ENCODE data around the gene PCDHA7. TPM values are rescaled to one million over a fixed set of nuclear protein-coding genes. Genes with fewer than 3 reads are reported as not detected.

Gene PCDHA7
- total RNA-seq, 1 experiment from 2014 or later, result 2.7 TPM

DNA sequence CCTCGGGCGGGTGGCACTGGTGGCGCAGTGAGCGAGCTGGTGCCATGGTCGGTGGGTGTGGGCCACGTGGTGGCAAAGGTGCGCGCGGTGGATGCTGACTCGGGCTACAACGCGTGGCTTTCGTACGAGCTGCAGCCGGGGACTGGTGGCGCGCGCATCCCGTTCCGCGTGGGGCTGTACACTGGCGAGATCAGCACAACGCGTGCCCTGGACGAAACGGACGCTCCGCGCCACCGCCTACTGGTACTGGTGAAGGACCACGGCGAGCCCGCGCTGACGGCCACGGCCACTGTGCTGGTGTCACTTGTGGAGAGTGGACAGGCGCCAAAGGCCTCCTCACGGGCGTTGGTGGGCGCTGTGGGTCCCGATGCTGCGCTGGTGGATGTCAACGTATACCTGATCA lies 25.2 kb upstream of the PCDHA7 start:
- H3K27ac Mint-ChIP-seq, result no peak overlapping the region
- POLR2A ChIA-PET, result no interaction called here
- H3K27me3 Mint-ChIP-seq (ENCODE audit: low read depth), result no peaks in the 10 kb centered on the region
- H3K4me3 Mint-ChIP-seq, result peak overlapping the region; percentile 16; the same call in 1 of the 2 replicates
- no peaks in the 10 kb centered on the region for H3K9me3 Mint-ChIP-seq
- no peak for DNase-seq (ENCODE audit: low spot score)
- CTCF ChIA-PET, result interaction anchor here (0.7 to 5.4 kb wide), 7 partner anchors 12 to 231 kb away, joined by 3 to 52 read pairs (median 3); partner anchors contain the start of genes PCDHA1, PCDHA10, PCDHA5 and PCDHA7
- peaks cover 2% of the 10 kb centered on the region; the same call in 1 of the 2 replicates for H3K36me3 Mint-ChIP-seq
- TF ChIP-seq FOXP1 (CRISPR knock-in tag; IDR thresholded peaks at IDR 0.05; ENCODE audit: borderline replicate concordance) (0 out of 2 replicates have a peak, but pooled peaks have one; percentile 30), RORB (CRISPR knock-in tag; IDR thresholded peaks at IDR 0.05) (no peak), NFE2L1 (CRISPR knock-in tag; IDR thresholded peaks at IDR 0.05) (no peak), GTF2I (CRISPR knock-in tag; conservative IDR thresholded peaks at IDR 0.05) (no peak)
- TF ChIP-seq, protein P1, sequence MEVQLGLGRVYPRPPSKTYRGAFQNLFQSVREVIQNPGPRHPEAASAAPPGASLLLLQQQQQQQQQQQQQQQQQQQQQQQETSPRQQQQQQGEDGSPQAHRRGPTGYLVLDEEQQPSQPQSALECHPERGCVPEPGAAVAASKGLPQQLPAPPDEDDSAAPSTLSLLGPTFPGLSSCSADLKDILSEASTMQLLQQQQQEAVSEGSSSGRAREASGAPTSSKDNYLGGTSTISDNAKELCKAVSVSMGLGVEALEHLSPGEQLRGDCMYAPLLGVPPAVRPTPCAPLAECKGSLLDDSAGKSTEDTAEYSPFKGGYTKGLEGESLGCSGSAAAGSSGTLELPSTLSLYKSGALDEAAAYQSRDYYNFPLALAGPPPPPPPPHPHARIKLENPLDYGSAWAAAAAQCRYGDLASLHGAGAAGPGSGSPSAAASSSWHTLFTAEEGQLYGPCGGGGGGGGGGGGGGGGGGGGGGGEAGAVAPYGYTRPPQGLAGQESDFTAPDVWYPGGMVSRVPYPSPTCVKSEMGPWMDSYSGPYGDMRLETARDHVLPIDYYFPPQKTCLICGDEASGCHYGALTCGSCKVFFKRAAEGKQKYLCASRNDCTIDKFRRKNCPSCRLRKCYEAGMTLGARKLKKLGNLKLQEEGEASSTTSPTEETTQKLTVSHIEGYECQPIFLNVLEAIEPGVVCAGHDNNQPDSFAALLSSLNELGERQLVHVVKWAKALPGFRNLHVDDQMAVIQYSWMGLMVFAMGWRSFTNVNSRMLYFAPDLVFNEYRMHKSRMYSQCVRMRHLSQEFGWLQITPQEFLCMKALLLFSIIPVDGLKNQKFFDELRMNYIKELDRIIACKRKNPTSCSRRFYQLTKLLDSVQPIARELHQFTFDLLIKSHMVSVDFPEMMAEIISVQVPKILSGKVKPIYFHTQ (CRISPR knock-in tag; IDR thresholded peaks at IDR 0.05), result no peak
- TF ChIP-seq, protein P2, sequence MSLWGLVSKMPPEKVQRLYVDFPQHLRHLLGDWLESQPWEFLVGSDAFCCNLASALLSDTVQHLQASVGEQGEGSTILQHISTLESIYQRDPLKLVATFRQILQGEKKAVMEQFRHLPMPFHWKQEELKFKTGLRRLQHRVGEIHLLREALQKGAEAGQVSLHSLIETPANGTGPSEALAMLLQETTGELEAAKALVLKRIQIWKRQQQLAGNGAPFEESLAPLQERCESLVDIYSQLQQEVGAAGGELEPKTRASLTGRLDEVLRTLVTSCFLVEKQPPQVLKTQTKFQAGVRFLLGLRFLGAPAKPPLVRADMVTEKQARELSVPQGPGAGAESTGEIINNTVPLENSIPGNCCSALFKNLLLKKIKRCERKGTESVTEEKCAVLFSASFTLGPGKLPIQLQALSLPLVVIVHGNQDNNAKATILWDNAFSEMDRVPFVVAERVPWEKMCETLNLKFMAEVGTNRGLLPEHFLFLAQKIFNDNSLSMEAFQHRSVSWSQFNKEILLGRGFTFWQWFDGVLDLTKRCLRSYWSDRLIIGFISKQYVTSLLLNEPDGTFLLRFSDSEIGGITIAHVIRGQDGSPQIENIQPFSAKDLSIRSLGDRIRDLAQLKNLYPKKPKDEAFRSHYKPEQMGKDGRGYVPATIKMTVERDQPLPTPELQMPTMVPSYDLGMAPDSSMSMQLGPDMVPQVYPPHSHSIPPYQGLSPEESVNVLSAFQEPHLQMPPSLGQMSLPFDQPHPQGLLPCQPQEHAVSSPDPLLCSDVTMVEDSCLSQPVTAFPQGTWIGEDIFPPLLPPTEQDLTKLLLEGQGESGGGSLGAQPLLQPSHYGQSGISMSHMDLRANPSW (CRISPR knock-in tag; conservative IDR thresholded peaks at IDR 0.05; ENCODE audit: low read depth), result no peak
- peaks cover 7% of the 10 kb centered on the region for H3K4me1 Mint-ChIP-seq
- ATAC-seq, result no peak

DNA sequence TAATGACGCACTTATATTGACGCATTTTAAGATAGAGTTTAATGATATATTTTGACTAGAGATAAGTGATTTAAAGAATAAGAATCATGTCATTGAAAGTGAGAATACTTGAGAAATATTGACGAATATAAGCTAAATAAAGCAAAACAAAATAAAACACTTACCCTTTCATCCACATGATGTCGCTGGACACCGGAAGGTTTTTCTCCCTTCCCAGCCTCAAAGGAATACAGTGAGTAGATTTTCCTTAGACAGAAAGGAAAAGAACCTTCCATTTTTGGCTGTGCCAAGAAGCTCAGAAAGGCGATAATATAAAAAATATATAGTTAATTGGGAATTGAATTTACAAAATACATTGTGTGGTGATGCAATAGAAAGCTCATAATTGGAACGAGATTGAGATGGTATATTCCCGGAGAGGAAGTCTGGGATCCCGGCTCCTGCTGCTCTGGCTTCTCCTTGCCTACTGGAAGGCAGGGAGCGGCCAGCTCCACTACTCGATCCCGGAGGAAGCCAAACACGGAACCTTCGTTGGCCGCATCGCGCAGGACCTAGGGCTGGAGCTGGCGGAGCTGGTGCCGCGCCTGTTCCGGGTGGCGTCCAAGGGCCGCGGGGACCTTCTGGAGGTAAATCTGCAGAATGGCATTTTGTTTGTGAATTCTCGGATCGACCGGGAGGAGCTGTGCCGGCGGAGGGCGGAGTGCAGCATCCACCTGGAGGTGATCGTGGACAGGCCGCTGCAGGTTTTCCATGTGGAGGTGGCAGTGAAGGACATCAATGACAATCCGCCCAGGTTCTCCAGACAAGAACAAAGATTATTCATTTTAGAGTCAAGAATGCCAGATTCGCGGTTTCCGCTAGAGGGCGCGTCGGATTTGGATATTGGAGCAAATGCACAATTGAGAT lies 12.4 kb upstream of the PCDHA7 start, which contains the start of gene PCDHA5:
TSS of gene PCDHA5 (plus strand) at position 239 of the 906 bp plus-strand sequence.
- ATAC-seq, result no peak
- H3K27ac Mint-ChIP-seq, result no peak within 1 kb of the TSS
- DNase-seq (ENCODE audit: low spot score), result no peak
- no peaks in the 10 kb centered on the region for H3K27me3 Mint-ChIP-seq (ENCODE audit: low read depth)
- ChIA-PET CTCF (interaction anchor here (0.8 to 7.4 kb wide), 10 partner anchors 12 to 230 kb away, joined by 3 to 61 read pairs (median 4); partner anchors contain the start of genes PCDHA1, PCDHA10, PCDHA4 and PCDHA8), POLR2A (no interaction called here)
- H3K36me3 Mint-ChIP-seq, result no peaks in the 10 kb centered on the region
- peak within 1 kb of the TSS; percentile 30; the same call in 1 of the 2 replicates for H3K4me3 Mint-ChIP-seq
- H3K4me1 Mint-ChIP-seq, result no peaks in the 10 kb centered on the region
- no peaks in the 10 kb centered on the region for H3K9me3 Mint-ChIP-seq
- TF ChIP-seq SMAD3 (CRISPR knock-in tag; IDR thresholded peaks at IDR 0.05; ENCODE audit: borderline replicate concordance), result no peak
- TF ChIP-seq, protein P3, sequence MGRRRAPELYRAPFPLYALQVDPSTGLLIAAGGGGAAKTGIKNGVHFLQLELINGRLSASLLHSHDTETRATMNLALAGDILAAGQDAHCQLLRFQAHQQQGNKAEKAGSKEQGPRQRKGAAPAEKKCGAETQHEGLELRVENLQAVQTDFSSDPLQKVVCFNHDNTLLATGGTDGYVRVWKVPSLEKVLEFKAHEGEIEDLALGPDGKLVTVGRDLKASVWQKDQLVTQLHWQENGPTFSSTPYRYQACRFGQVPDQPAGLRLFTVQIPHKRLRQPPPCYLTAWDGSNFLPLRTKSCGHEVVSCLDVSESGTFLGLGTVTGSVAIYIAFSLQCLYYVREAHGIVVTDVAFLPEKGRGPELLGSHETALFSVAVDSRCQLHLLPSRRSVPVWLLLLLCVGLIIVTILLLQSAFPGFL (CRISPR knock-in tag; IDR thresholded peaks at IDR 0.05; ENCODE audit: borderline replicate concordance), result no peak
- TF ChIP-seq, protein P4, sequence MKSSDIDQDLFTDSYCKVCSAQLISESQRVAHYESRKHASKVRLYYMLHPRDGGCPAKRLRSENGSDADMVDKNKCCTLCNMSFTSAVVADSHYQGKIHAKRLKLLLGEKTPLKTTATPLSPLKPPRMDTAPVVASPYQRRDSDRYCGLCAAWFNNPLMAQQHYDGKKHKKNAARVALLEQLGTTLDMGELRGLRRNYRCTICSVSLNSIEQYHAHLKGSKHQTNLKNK (CRISPR knock-in tag; IDR thresholded peaks at IDR 0.05), result no peak
- TF ChIP-seq, protein P5, sequence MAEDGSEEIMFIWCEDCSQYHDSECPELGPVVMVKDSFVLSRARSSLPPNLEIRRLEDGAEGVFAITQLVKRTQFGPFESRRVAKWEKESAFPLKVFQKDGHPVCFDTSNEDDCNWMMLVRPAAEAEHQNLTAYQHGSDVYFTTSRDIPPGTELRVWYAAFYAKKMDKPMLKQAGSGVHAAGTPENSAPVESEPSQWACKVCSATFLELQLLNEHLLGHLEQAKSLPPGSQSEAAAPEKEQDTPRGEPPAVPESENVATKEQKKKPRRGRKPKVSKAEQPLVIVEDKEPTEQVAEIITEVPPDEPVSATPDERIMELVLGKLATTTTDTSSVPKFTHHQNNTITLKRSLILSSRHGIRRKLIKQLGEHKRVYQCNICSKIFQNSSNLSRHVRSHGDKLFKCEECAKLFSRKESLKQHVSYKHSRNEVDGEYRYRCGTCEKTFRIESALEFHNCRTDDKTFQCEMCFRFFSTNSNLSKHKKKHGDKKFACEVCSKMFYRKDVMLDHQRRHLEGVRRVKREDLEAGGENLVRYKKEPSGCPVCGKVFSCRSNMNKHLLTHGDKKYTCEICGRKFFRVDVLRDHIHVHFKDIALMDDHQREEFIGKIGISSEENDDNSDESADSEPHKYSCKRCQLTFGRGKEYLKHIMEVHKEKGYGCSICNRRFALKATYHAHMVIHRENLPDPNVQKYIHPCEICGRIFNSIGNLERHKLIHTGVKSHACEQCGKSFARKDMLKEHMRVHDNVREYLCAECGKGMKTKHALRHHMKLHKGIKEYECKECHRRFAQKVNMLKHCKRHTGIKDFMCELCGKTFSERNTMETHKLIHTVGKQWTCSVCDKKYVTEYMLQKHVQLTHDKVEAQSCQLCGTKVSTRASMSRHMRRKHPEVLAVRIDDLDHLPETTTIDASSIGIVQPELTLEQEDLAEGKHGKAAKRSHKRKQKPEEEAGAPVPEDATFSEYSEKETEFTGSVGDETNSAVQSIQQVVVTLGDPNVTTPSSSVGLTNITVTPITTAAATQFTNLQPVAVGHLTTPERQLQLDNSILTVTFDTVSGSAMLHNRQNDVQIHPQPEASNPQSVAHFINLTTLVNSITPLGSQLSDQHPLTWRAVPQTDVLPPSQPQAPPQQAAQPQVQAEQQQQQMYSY (CRISPR knock-in tag; IDR thresholded peaks at IDR 0.05), result no peak
- TF ChIP-seq TCF7 (CRISPR knock-in tag; IDR thresholded peaks at IDR 0.05; ENCODE audit: low read depth), result no peak
- TF ChIP-seq, protein P6, sequence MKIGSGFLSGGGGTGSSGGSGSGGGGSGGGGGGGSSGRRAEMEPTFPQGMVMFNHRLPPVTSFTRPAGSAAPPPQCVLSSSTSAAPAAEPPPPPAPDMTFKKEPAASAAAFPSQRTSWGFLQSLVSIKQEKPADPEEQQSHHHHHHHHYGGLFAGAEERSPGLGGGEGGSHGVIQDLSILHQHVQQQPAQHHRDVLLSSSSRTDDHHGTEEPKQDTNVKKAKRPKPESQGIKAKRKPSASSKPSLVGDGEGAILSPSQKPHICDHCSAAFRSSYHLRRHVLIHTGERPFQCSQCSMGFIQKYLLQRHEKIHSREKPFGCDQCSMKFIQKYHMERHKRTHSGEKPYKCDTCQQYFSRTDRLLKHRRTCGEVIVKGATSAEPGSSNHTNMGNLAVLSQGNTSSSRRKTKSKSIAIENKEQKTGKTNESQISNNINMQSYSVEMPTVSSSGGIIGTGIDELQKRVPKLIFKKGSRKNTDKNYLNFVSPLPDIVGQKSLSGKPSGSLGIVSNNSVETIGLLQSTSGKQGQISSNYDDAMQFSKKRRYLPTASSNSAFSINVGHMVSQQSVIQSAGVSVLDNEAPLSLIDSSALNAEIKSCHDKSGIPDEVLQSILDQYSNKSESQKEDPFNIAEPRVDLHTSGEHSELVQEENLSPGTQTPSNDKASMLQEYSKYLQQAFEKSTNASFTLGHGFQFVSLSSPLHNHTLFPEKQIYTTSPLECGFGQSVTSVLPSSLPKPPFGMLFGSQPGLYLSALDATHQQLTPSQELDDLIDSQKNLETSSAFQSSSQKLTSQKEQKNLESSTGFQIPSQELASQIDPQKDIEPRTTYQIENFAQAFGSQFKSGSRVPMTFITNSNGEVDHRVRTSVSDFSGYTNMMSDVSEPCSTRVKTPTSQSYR (CRISPR knock-in tag; IDR thresholded peaks at IDR 0.05), result no peak
- no peak for TF ChIP-seq CREB1 (CRISPR knock-in tag; IDR thresholded peaks at IDR 0.05)
- TF ChIP-seq, protein P7, sequence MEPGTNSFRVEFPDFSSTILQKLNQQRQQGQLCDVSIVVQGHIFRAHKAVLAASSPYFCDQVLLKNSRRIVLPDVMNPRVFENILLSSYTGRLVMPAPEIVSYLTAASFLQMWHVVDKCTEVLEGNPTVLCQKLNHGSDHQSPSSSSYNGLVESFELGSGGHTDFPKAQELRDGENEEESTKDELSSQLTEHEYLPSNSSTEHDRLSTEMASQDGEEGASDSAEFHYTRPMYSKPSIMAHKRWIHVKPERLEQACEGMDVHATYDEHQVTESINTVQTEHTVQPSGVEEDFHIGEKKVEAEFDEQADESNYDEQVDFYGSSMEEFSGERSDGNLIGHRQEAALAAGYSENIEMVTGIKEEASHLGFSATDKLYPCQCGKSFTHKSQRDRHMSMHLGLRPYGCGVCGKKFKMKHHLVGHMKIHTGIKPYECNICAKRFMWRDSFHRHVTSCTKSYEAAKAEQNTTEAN (CRISPR knock-in tag; IDR thresholded peaks at IDR 0.05), result no peak
- TF ChIP-seq, protein P8, sequence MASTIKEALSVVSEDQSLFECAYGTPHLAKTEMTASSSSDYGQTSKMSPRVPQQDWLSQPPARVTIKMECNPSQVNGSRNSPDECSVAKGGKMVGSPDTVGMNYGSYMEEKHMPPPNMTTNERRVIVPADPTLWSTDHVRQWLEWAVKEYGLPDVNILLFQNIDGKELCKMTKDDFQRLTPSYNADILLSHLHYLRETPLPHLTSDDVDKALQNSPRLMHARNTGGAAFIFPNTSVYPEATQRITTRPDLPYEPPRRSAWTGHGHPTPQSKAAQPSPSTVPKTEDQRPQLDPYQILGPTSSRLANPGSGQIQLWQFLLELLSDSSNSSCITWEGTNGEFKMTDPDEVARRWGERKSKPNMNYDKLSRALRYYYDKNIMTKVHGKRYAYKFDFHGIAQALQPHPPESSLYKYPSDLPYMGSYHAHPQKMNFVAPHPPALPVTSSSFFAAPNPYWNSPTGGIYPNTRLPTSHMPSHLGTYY (CRISPR knock-in tag; IDR thresholded peaks at IDR 0.05), result no peak
- TF ChIP-seq PRRX2 (CRISPR knock-in tag; IDR thresholded peaks at IDR 0.05), result no peak

Measured in WTC11 (cell line).